GM06990 (cell line): ENCODE data around the gene SYTL2.
A peak's percentile ranks its signal among the peaks of the same experiment; 100 is the strongest.

Experiments
- DNase-seq: peaks from one replicate; pipeline ENCODE4 v3.0.0-alpha.2; 2011; ENCODE audit not compliant: insufficient read length; ENCODE audit errors: extremely low read depth
- H3K27me3 ChIP-seq: replicated peaks from 2 replicates; pipeline ENCODE4 v1.6.0; 2011; ENCODE audit warnings: low read length; ENCODE audit not compliant: control insufficient read depth, insufficient read depth
- H3K36me3 ChIP-seq: 2 replicates; pipeline ENCODE4 v1.5.1; 2011; ENCODE audit warnings: low read length; ENCODE audit not compliant: control insufficient read depth, insufficient read depth
- H3K4me3 ChIP-seq: replicated peaks from 2 replicates; pipeline ENCODE4 v1.5.1; 2011; ENCODE audit warnings: low read depth, mild to moderate bottlenecking, control low read depth, low read length
- CTCF ChIP-seq: IDR thresholded peaks from 2 replicates; pipeline ENCODE4 v1.5.1; 2011; ENCODE audit warnings: low read length, control low read depth, mild to moderate bottlenecking, inconsistent platforms; ENCODE audit not compliant: insufficient read depth, poor library complexity, severe bottlenecking

Gene SYTL2

DNA sequence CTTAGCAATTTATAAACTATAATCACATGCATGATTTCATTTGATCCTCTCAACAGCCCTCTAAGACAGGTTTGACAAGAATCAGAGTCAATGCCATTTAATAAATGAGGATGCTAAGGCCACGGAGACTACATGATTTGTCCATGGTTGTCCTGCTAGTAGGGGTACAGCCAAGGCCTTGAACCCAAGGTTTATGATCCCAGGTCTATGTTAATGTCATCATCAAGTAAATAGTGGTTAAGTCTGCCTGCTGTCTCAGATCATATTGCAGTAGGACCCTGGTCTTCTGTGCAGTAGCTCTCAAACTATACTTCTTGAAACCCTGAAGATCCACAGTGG lies 17.7 kb upstream of the SYTL2 start:
- Histone ChIP-seq H3K27me3 (no peaks in the 10 kb centered on the region; the same call in 1 of the 2 replicates), H3K4me3 (no peak overlapping the region), H3K36me3 (no peaks in the 10 kb centered on the region)
- DNase-seq, result no peak
- TF ChIP-seq CTCF, result no peak

DNA sequence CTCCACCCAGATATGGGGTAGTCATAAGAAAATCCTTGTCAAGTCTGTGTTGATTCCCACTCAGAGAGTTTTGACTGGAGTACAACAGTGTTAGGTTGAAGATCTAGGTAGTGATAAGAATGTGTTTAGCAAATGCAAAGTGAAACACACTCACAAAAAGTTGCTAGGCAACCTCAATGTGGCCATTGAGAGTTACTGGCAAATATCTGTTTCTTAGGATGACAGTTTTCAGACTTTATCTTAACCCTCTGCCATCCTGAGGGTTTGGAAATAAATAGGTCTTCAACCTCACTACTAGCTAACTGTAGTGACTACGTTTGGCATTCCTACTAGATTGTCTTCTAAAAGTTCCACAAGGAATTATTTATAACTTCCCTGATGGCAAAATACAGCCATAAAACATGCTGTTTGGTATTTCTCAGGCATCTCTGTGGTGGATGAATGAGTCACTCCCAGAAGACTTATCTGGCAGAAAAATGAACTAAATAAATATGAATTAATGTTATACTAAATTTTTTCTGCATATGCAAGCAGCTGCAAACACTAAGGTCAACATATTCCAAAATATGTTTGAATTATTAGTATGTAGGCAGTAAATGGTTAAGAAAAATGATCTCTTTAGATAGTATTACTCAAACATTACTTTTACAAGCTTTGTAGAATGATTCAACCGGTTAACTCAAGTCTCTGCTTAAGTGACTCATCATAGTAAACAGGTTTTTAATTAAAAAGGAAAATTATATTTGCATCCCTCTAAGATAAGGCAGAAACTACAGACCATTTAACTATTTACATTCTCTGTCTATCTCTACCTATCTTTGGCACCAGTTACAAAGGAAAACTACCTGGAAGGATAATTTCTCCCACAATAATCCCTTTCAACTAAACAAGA lies 17.1 kb upstream of the SYTL2 start:
- Histone ChIP-seq H3K4me3 (no peak overlapping the region), H3K36me3 (no peaks in the 10 kb centered on the region), H3K27me3 (no peaks in the 10 kb centered on the region; the same call in 1 of the 2 replicates)
- DNase-seq, result no peak
- no peak for TF ChIP-seq CTCF

GRCh38 chr11:85826116-85826855 lies 15.3 kb upstream of the SYTL2 start:
- DNase-seq, result no peak
- TF ChIP-seq CTCF, result peak; percentile 52
- Histone ChIP-seq H3K36me3 (no peaks in the 10 kb centered on the region), H3K27me3 (no peaks in the 10 kb centered on the region; the same call in none of the 2 replicates), H3K4me3 (no peak overlapping the region)

- Histone ChIP-seq H3K27me3 (no peaks in the 10 kb centered on the region; the same call in none of the 2 replicates), H3K4me3 (no peak overlapping the region), H3K36me3 (no peaks in the 10 kb centered on the region)
- TF ChIP-seq CTCF, result no peak
- no peak for DNase-seq
These were observed 14.7 kb upstream of the SYTL2 start for GRCh38 chr11:85825616-85826015.

GRCh38 chr11:85823816-85824215 lies 12.9 kb upstream of the SYTL2 start:
- no peaks in the 10 kb centered on the region; the same call in none of the 2 replicates for H3K27me3 ChIP-seq
- H3K36me3 ChIP-seq, result no peaks in the 10 kb centered on the region
- TF ChIP-seq CTCF, result no peak
- DNase-seq, result no peak
- no peak overlapping the region for H3K4me3 ChIP-seq
